ENCODE results near the gene BMP7. TPM values are rescaled to one million over a fixed set of nuclear protein-coding genes. Genes with fewer than 3 reads are reported as not detected.

BMP7 gene
- total and polyA plus RNA-seq, 3 experiments from 2014 or later, result not detected

DNA sequence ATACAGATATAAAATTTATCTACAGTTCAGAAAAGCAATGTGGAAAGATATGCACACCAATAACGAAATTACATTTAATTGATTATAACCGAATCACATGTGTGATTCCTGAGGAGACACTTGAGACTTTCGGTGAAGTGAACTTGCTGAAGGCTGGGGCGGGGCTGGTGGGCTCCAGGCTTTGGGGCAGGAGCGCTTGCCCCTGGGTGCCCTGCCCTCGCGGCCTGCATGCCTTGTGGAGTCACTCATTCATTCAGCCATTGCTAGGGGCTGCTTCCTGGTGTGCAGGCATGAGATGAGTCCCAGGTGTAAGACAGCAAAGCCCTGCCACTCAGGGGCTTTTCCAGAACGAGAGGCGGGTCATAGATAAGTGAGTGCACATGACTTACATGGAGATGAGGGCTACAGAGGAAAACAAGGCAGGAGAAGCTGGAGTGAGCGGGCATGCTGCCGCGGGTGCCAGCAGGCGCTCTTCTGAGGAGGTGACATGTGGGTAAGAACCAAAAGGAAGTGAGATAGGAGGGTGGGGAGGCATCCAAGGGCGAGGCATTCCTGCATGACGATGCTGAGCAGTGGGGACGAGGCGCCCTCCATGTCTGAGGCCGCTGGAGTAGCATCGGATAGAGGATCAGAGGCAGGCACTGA is 88.7 kb downstream of the BMP7 start:
- H3K4me3 ChIP-seq (ENCODE audit: low read length), result no peak overlapping the region
- peaks cover 10 to 24% of the 10 kb centered on the region in 2 donors for H3K27me3 Mint-ChIP-seq
- no peak overlapping the region for H3K4me3 Mint-ChIP-seq
- no peaks in the 10 kb centered on the region for H3K9me3 ChIP-seq (ENCODE audit: low read length)
- no peaks in the 10 kb centered on the region for H3K27me3 ChIP-seq (ENCODE audit: insufficient read depth, low read length, poor library complexity, severe bottlenecking)
- H3K36me3 ChIP-seq (ENCODE audit: insufficient read depth, low read length), result no peaks in the 10 kb centered on the region
- POLR2A ChIA-PET, result no interaction called here
- no peaks in the 10 kb centered on the region for H3K4me1 Mint-ChIP-seq
- H3K9me3 Mint-ChIP-seq, result no peaks in the 10 kb centered on the region
- no peak overlapping the region for H3K27ac Mint-ChIP-seq
- H3K36me3 Mint-ChIP-seq, result no peaks in the 10 kb centered on the region
- CTCF ChIA-PET, result no interaction called here
- DNase-seq, result no peak
- H3K27ac ChIP-seq (ENCODE audit: low read depth, low read length), result no peak overlapping the region
- no peaks in the 10 kb centered on the region for H3K4me1 ChIP-seq (ENCODE audit: insufficient read depth, low read length)

GRCh38 chr20:57176842-57177241 is 89.6 kb downstream of the BMP7 start:
- H3K9me3 ChIP-seq (ENCODE audit: low read length), result no peaks in the 10 kb centered on the region
- no peaks in the 10 kb centered on the region for H3K4me1 Mint-ChIP-seq
- CTCF ChIA-PET, result no interaction called here

DNA sequence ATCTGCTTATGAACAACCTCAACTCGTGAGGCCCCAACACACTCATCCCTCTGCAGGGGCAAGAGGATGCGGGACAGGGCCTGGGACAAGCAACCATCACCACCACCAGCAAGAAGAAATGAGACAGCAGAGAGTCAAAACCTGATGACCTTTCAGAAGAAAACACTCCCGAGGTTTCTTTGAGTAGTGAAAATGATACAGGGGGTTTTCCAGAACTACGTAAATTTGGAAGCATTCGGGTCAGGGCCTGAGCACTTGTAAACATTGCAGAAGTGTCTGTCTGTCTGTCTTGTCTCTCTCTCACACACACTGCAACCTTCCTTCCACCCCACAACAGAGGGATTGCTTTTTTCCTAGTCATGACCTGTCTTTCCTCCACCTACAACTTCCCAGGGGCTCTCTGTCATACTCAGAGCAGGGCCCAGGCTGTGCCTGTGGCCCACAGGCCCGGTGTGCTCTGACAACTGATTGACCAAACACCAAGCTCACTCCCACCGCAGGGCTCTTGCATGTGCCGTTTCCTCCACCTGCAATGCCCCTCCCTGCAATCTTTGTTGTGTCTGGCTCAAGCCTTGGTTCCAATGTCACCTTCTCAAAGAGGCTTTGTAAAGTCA is 90.9 kb downstream of the BMP7 start:
- Histone ChIP-seq H3K4me3 (ENCODE audit: low read length) (no peak overlapping the region), H3K27me3 (ENCODE audit: insufficient read depth, low read length, poor library complexity, severe bottlenecking) (no peaks in the 10 kb centered on the region), H3K9me3 (ENCODE audit: low read length) (no peaks in the 10 kb centered on the region), H3K4me1 (ENCODE audit: insufficient read depth, low read length) (no peaks in the 10 kb centered on the region), H3K36me3 (ENCODE audit: insufficient read depth, low read length) (no peaks in the 10 kb centered on the region), H3K27ac (ENCODE audit: low read depth, low read length) (no peak overlapping the region)
- Mint-ChIP-seq H3K27ac (no peak overlapping the region), H3K4me1 (no peaks in the 10 kb centered on the region), H3K9me3 (peaks cover 0 to 2% (median 0%) of the 10 kb centered on the region in 5 donors), H3K4me3 (no peak overlapping the region), H3K27me3 (peaks cover 10 to 19% of the 10 kb centered on the region in 2 donors), H3K36me3 (no peaks in the 10 kb centered on the region)
- DNase-seq, result no peak
- POLR2A ChIA-PET, result no interaction called here
- CTCF ChIA-PET, result no interaction called here

More at GRCh38 chr20:57176842-57177241, 89.6 kb downstream of the BMP7 start:
- Mint-ChIP-seq H3K27me3 (peaks cover 10 to 24% of the 10 kb centered on the region in 2 donors), H3K27ac (peak overlapping the region in 2 of 8 donors; percentile 14 to 20), H3K4me3 (no peak overlapping the region), H3K9me3 (peaks cover 0 to 2% (median 0%) of the 10 kb centered on the region in 5 donors), H3K36me3 (no peaks in the 10 kb centered on the region)
- H3K27me3 ChIP-seq (ENCODE audit: insufficient read depth, low read length, poor library complexity, severe bottlenecking), result no peaks in the 10 kb centered on the region
- DNase-seq, result no peak
- H3K36me3 ChIP-seq (ENCODE audit: insufficient read depth, low read length), result no peaks in the 10 kb centered on the region
- H3K4me3 ChIP-seq (ENCODE audit: low read length), result no peak overlapping the region
- H3K27ac ChIP-seq (ENCODE audit: low read depth, low read length), result no peak overlapping the region
- POLR2A ChIA-PET, result no interaction called here
- H3K4me1 ChIP-seq (ENCODE audit: insufficient read depth, low read length), result no peaks in the 10 kb centered on the region

- POLR2A ChIA-PET, result no interaction called here
Observed at GRCh38 chr20:57174737-57175136, 91.7 kb downstream of the BMP7 start.

DNA sequence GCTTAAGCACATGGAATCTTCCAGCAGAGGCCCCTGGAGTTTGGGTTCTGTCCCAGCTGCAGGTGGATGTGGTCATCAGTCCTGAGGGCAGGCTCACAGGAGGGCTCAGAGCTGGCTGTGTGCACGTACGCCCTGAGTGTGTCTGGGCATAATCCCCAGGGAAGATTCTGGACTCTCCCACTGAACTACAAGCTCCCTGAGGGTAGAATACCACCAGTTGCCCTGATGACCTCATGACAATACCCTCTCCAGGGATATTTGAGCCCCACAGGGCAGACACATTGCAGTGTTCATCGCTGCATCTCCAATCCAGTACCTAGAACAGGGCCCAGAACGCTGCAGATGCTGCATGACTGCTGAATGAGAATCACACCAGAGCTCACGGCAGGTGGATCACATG is 92.5 kb downstream of the BMP7 start:
- Histone ChIP-seq H3K36me3 (ENCODE audit: insufficient read depth, low read length) (no peaks in the 10 kb centered on the region), H3K9me3 (ENCODE audit: low read length) (no peaks in the 10 kb centered on the region), H3K4me3 (ENCODE audit: low read length) (no peak overlapping the region), H3K27me3 (ENCODE audit: insufficient read depth, low read length, poor library complexity, severe bottlenecking) (no peaks in the 10 kb centered on the region), H3K27ac (ENCODE audit: low read depth, low read length) (no peak overlapping the region), H3K4me1 (ENCODE audit: insufficient read depth, low read length) (no peaks in the 10 kb centered on the region)
- H3K4me3 Mint-ChIP-seq, result no peak overlapping the region
- H3K36me3 Mint-ChIP-seq, result no peaks in the 10 kb centered on the region
- CTCF ChIA-PET, result no interaction called here
- H3K27me3 Mint-ChIP-seq, result peaks cover 5 to 15% of the 10 kb centered on the region in 2 donors
- no peak for DNase-seq
- POLR2A ChIA-PET, result no interaction called here
- peaks cover 0 to 2% (median 0%) of the 10 kb centered on the region in 5 donors for H3K9me3 Mint-ChIP-seq
- no peak overlapping the region for H3K27ac Mint-ChIP-seq
- no peaks in the 10 kb centered on the region for H3K4me1 Mint-ChIP-seq

More at GRCh38 chr20:57174737-57175136, 91.7 kb downstream of the BMP7 start:
- no peaks in the 10 kb centered on the region for H3K4me1 ChIP-seq (ENCODE audit: insufficient read depth, low read length)
- Mint-ChIP-seq H3K9me3 (peaks cover 0 to 2% (median 0%) of the 10 kb centered on the region in 5 donors), H3K27ac (no peak overlapping the region), H3K4me3 (no peak overlapping the region), H3K27me3 (peaks cover 7 to 15% of the 10 kb centered on the region in 2 donors), H3K4me1 (no peaks in the 10 kb centered on the region), H3K36me3 (no peaks in the 10 kb centered on the region)
- DNase-seq, result no peak
- CTCF ChIA-PET, result no interaction called here
- H3K36me3 ChIP-seq (ENCODE audit: insufficient read depth, low read length), result no peaks in the 10 kb centered on the region
- no peak overlapping the region for H3K27ac ChIP-seq (ENCODE audit: low read depth, low read length)
- H3K9me3 ChIP-seq (ENCODE audit: low read length), result no peaks in the 10 kb centered on the region
- H3K27me3 ChIP-seq (ENCODE audit: insufficient read depth, low read length, poor library complexity, severe bottlenecking), result no peaks in the 10 kb centered on the region
- H3K4me3 ChIP-seq (ENCODE audit: low read length), result no peak overlapping the region

DNA sequence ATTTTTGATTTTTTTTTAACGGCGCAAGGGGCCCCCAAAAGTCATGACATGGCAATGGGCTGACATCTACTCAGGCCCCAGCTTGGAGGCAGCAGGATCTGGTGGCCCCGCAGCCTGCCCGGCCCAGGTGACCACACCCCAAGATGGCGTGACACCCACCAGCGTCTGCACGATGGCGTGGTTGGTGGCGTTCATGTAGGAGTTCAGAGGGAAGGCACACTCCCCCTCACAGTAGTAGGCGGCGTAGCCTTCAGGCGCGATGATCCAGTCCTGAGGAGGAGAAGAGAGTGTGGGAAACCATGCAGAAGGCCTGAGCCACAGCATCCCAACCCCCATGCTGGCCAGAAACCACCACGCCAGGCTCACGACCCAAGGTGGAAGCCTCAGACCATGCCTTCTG is 93.4 kb downstream of the BMP7 start:
- DNase-seq, result no peak
- H3K4me3 Mint-ChIP-seq, result no peak overlapping the region
- Histone ChIP-seq H3K9me3 (ENCODE audit: low read length) (no peaks in the 10 kb centered on the region), H3K4me1 (ENCODE audit: insufficient read depth, low read length) (no peaks in the 10 kb centered on the region), H3K36me3 (ENCODE audit: insufficient read depth, low read length) (no peaks in the 10 kb centered on the region), H3K4me3 (ENCODE audit: low read length) (no peak overlapping the region), H3K27ac (ENCODE audit: low read depth, low read length) (no peak overlapping the region), H3K27me3 (ENCODE audit: insufficient read depth, low read length, poor library complexity, severe bottlenecking) (no peaks in the 10 kb centered on the region)
- no peak overlapping the region for H3K27ac Mint-ChIP-seq
- ChIA-PET POLR2A (no interaction called here), CTCF (no interaction called here)
- no peaks in the 10 kb centered on the region for H3K4me1 Mint-ChIP-seq
- no peaks in the 10 kb centered on the region for H3K36me3 Mint-ChIP-seq
- peaks cover 0 to 2% (median 0%) of the 10 kb centered on the region in 5 donors for H3K9me3 Mint-ChIP-seq
- H3K27me3 Mint-ChIP-seq, result peaks cover 5 to 14% of the 10 kb centered on the region in 2 donors

GRCh38 chr20:57170343-57170742 is 96.1 kb downstream of the BMP7 start:
- Histone ChIP-seq H3K9me3 (ENCODE audit: low read length) (no peaks in the 10 kb centered on the region), H3K27ac (ENCODE audit: low read depth, low read length) (no peak overlapping the region), H3K27me3 (ENCODE audit: insufficient read depth, low read length, poor library complexity, severe bottlenecking) (no peaks in the 10 kb centered on the region), H3K4me3 (ENCODE audit: low read length) (no peak overlapping the region), H3K4me1 (ENCODE audit: insufficient read depth, low read length) (no peaks in the 10 kb centered on the region), H3K36me3 (ENCODE audit: insufficient read depth, low read length) (no peaks in the 10 kb centered on the region)
- ChIA-PET POLR2A (no interaction called here), CTCF (no interaction called here)
- DNase-seq, result no peak
- Mint-ChIP-seq H3K4me1 (no peaks in the 10 kb centered on the region), H3K27ac (no peak overlapping the region), H3K4me3 (no peak overlapping the region), H3K9me3 (peaks cover 0 to 2% (median 0%) of the 10 kb centered on the region in 5 donors), H3K27me3 (peaks cover 1 to 2% of the 10 kb centered on the region in 2 donors), H3K36me3 (no peaks in the 10 kb centered on the region)

DNA sequence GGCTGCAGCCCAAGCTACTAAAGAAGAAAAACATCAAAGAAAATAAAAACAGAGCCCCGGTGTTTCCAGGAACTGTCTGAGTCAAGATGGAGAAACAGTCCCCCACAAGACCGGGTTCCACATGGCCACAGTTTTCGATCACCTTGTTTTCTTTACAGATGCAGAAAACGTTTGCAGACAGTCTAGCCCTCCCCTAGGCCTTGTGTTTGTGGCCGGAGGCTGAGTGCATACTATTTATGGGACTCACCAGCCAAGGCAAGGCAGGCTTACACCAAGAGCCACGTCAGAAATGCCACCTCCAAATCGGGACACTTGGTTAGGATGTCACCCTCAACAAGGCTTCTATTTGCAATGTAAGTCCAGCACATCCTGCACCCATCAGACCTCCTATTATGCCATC is 97.3 kb downstream of the BMP7 start:
- H3K27me3 ChIP-seq (ENCODE audit: insufficient read depth, low read length, poor library complexity, severe bottlenecking), result no peaks in the 10 kb centered on the region
- no peaks in the 10 kb centered on the region for H3K9me3 ChIP-seq (ENCODE audit: low read length)
- DNase-seq, result no peak
- H3K36me3 Mint-ChIP-seq, result no peaks in the 10 kb centered on the region
- peak overlapping the region in 1 of 8 donors; percentile 29 for H3K27ac Mint-ChIP-seq
- H3K27ac ChIP-seq (ENCODE audit: low read depth, low read length), result no peak overlapping the region
- POLR2A ChIA-PET, result no interaction called here
- no peaks in the 10 kb centered on the region for H3K4me1 Mint-ChIP-seq
- no peaks in the 10 kb centered on the region for H3K4me1 ChIP-seq (ENCODE audit: insufficient read depth, low read length)
- peaks cover 6% of the 10 kb centered on the region in 2 donors for H3K27me3 Mint-ChIP-seq
- H3K9me3 Mint-ChIP-seq, result peaks cover 0 to 2% (median 0%) of the 10 kb centered on the region in 5 donors
- H3K4me3 Mint-ChIP-seq, result no peak overlapping the region
- no peak overlapping the region for H3K4me3 ChIP-seq (ENCODE audit: low read length)
- no peaks in the 10 kb centered on the region for H3K36me3 ChIP-seq (ENCODE audit: insufficient read depth, low read length)
- CTCF ChIA-PET, result no interaction called here
